ENCODE measurements around the gene RFNG. TPM values are rescaled to one million over a fixed set of nuclear protein-coding genes. Genes with fewer than 3 reads are reported as not detected.

Gene RFNG
- total RNA-seq, 8 experiments from 2014 or later, result 19.3 to 38.6 (median 28.5) TPM

GRCh38 chr17:82086941-82087906 lies 35.6 kb upstream of the RFNG start:
- no peak for ATAC-seq (replicated peaks in 6 of 8)
- Histone ChIP-seq H3K27ac (no peak overlapping the region), H3K4me1 (replicated peaks in 1 of 2) (no peaks in the 10 kb centered on the region), H3K4me3 (no peak overlapping the region)
- no CpG with 5 or more reads among the region's 39 CpGs for WGBS, 10 experiments
- in situ Hi-C loops (cut with MboI; ENCODE audit: low pct_unique_long_range_greater_than_20kb in 2 of 9, low sequenced_read_pairs in 9 of 9, unreplicated experiment in 9 of 9), result no loop called here

GRCh38 chr17:82085931-82086764 lies 34.5 kb upstream of the RFNG start:
- in situ Hi-C loops (cut with MboI; ENCODE audit: low pct_unique_long_range_greater_than_20kb in 2 of 9, low sequenced_read_pairs in 9 of 9, unreplicated experiment in 9 of 9), result no loop called here
- no peak overlapping the region for H3K27ac ChIP-seq
- ATAC-seq (replicated peaks in 6 of 8), result peak in 2 of 8 experiments; percentile 1
- no peak overlapping the region for H3K4me3 ChIP-seq
- no peaks in the 10 kb centered on the region for H3K4me1 ChIP-seq (replicated peaks in 1 of 2)
- 87% methylated on average over 6 of the region's 25 CpGs; no CpG with 5 or more reads in 9 of the 10 experiments for WGBS, 10 experiments

- Histone ChIP-seq H3K27ac (no peak overlapping the region), H3K4me3 (no peak overlapping the region), H3K4me1 (replicated peaks in 1 of 2) (no peaks in the 10 kb centered on the region)
- in situ Hi-C loops (cut with MboI; ENCODE audit: low pct_unique_long_range_greater_than_20kb in 2 of 9, low sequenced_read_pairs in 9 of 9, unreplicated experiment in 9 of 9), result no loop called here
- peak in 3 of 8 experiments; percentile 0 to 2 (median 2) for ATAC-seq (replicated peaks in 6 of 8)
- WGBS, 10 experiments, result 88% methylated on average over 5 of the region's 49 CpGs; no CpG with 5 or more reads in 9 of the 10 experiments
Observed at GRCh38 chr17:82085031-82085861, 33.6 kb upstream of the RFNG start.

- 92% methylated on average over 3 of the region's 31 CpGs; no CpG with 5 or more reads in 9 of the 10 experiments for WGBS, 10 experiments
- no peak overlapping the region for H3K27ac ChIP-seq
- in situ Hi-C loops (cut with MboI; ENCODE audit: low pct_unique_long_range_greater_than_20kb in 2 of 9, low sequenced_read_pairs in 9 of 9, unreplicated experiment in 9 of 9), result no loop called here
Observed at GRCh38 chr17:82084373-82085030, 32.9 kb upstream of the RFNG start.

GRCh38 chr17:82083533-82084359 lies 32.1 kb upstream of the RFNG start:
- H3K27ac ChIP-seq, result no peak overlapping the region
- in situ Hi-C loops (cut with MboI; ENCODE audit: low pct_unique_long_range_greater_than_20kb in 2 of 9, low sequenced_read_pairs in 9 of 9, unreplicated experiment in 9 of 9), result no loop called here
- no peaks in the 10 kb centered on the region for H3K4me1 ChIP-seq (replicated peaks in 1 of 2)
- ATAC-seq (replicated peaks in 6 of 8), result no peak
- 91 to 95% methylated on average over 4 of the region's 55 CpGs; no CpG with 5 or more reads in 8 of the 10 experiments for WGBS, 10 experiments
- H3K4me3 ChIP-seq, result no peak overlapping the region

More at GRCh38 chr17:82084373-82085030, 32.9 kb upstream of the RFNG start:
- no peak overlapping the region for H3K4me3 ChIP-seq
- ATAC-seq (replicated peaks in 6 of 8), result no peak
- H3K4me1 ChIP-seq (replicated peaks in 1 of 2), result no peaks in the 10 kb centered on the region

- in situ Hi-C loops (cut with MboI; ENCODE audit: low pct_unique_long_range_greater_than_20kb in 2 of 9, low sequenced_read_pairs in 9 of 9, unreplicated experiment in 9 of 9), result no loop called here
- no peak overlapping the region for H3K27ac ChIP-seq
- ATAC-seq (replicated peaks in 6 of 8), result no peak
- no peak overlapping the region for H3K4me3 ChIP-seq
- 60 to 100% (median 95%) methylated on average over 1 to 4 of the region's 24 CpGs; no CpG with 5 or more reads in 4 of the 10 experiments for WGBS, 10 experiments
- no peaks in the 10 kb centered on the region for H3K4me1 ChIP-seq (replicated peaks in 1 of 2)
Observed at GRCh38 chr17:82083009-82083408, 31.4 kb upstream of the RFNG start.

GRCh38 chr17:82082456-82082855 lies 30.8 kb upstream of the RFNG start:
- no peak overlapping the region for H3K27ac ChIP-seq
- no peaks in the 10 kb centered on the region for H3K4me1 ChIP-seq (replicated peaks in 1 of 2)
- H3K4me3 ChIP-seq, result no peak overlapping the region
- WGBS, 10 experiments, result 92 to 100% (median 100%) methylated on average over 1 to 14 of the region's 19 CpGs; no CpG with 5 or more reads in 6 of the 10 experiments
- no peak for ATAC-seq (replicated peaks in 6 of 8)
- in situ Hi-C loops (cut with MboI; ENCODE audit: low pct_unique_long_range_greater_than_20kb in 2 of 9, low sequenced_read_pairs in 9 of 9, unreplicated experiment in 9 of 9), result no loop called here

GRCh38 chr17:82081966-82082365 lies 30.4 kb upstream of the RFNG start:
- in situ Hi-C loops (cut with MboI; ENCODE audit: low pct_unique_long_range_greater_than_20kb in 2 of 9, low sequenced_read_pairs in 9 of 9, unreplicated experiment in 9 of 9), result no loop called here
- no peak for ATAC-seq (replicated peaks in 6 of 8)
- H3K4me1 ChIP-seq (replicated peaks in 1 of 2), result no peaks in the 10 kb centered on the region
- no CpG with 5 or more reads among the region's 22 CpGs for WGBS, 10 experiments
- no peak overlapping the region for H3K27ac ChIP-seq
- no peak overlapping the region for H3K4me3 ChIP-seq

- 98 to 100% (median 100%) methylated on average over 1 to 9 of the region's 20 CpGs; no CpG with 5 or more reads in 7 of the 10 experiments for WGBS, 10 experiments
- H3K27ac ChIP-seq, result no peak overlapping the region
- in situ Hi-C loops (cut with MboI; ENCODE audit: low pct_unique_long_range_greater_than_20kb in 2 of 9, low sequenced_read_pairs in 9 of 9, unreplicated experiment in 9 of 9), result no loop called here
- no peaks in the 10 kb centered on the region for H3K4me1 ChIP-seq (replicated peaks in 1 of 2)
- H3K4me3 ChIP-seq, result no peak overlapping the region
- no peak for ATAC-seq (replicated peaks in 6 of 8)
Observed at GRCh38 chr17:82081546-82081945, 29.9 kb upstream of the RFNG start.

GRCh38 chr17:82080789-82081464 lies 29.3 kb upstream of the RFNG start:
- Histone ChIP-seq H3K27ac (no peak overlapping the region), H3K4me3 (no peak overlapping the region), H3K4me1 (replicated peaks in 1 of 2) (no peaks in the 10 kb centered on the region)
- in situ Hi-C loops (cut with MboI; ENCODE audit: low pct_unique_long_range_greater_than_20kb in 2 of 9, low sequenced_read_pairs in 9 of 9, unreplicated experiment in 9 of 9), result no loop called here
- WGBS, 10 experiments, result 80 to 100% methylated on average over 1 to 3 of the region's 44 CpGs; no CpG with 5 or more reads in 8 of the 10 experiments
- ATAC-seq (replicated peaks in 6 of 8), result no peak

All from motor neuron (in vitro differentiated cells).